ENCODE results near the gene SLC37A2. TPM values are rescaled to one million over a fixed set of nuclear protein-coding genes. Genes with fewer than 3 reads are reported as not detected.
A peak's percentile ranks its signal among the peaks of the same experiment; 100 is the strongest.

SLC37A2 gene
- total and polyA plus RNA-seq, 12 donors, result 15.3 to 389 (median 173) TPM

DNA sequence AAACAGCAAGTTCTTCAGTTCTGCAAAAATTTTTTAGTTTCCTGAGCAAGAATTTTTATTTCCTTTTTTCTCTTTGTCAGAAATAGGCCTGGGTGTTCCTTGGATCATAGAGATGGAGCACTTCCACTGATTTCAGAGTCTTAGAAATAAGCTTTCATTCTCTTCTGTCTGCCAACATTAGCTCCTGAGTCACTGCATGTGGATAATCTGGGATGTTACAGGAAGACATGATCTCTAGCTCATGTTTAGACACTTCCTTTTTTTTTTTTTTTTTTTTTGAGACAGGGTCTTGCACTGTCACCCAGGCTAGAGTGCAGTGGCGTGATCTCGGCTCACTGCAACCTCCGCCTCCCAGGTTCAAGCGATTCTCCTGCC, 61.5 kb downstream of the SLC37A2 start:
- H3K36me3 ChIP-seq (replicated peaks in 1 of 2), result no peaks in the 10 kb centered on the region
- no peaks in the 10 kb centered on the region for H3K9me3 ChIP-seq (replicated peaks in 1 of 3)
- WGBS, 4 donors, result 70 to 84% (median 83%) methylated on average over 4 of the region's 4 CpGs
- intact Hi-C loops (cut with DNase I), result no loop called here
- no peak for DNase-seq
- TF ChIP-seq, protein P1, sequence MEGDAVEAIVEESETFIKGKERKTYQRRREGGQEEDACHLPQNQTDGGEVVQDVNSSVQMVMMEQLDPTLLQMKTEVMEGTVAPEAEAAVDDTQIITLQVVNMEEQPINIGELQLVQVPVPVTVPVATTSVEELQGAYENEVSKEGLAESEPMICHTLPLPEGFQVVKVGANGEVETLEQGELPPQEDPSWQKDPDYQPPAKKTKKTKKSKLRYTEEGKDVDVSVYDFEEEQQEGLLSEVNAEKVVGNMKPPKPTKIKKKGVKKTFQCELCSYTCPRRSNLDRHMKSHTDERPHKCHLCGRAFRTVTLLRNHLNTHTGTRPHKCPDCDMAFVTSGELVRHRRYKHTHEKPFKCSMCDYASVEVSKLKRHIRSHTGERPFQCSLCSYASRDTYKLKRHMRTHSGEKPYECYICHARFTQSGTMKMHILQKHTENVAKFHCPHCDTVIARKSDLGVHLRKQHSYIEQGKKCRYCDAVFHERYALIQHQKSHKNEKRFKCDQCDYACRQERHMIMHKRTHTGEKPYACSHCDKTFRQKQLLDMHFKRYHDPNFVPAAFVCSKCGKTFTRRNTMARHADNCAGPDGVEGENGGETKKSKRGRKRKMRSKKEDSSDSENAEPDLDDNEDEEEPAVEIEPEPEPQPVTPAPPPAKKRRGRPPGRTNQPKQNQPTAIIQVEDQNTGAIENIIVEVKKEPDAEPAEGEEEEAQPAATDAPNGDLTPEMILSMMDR (IDR thresholded peaks at IDR 0.05), result no peak
- TF ChIP-seq POLR2A (IDR thresholded peaks at IDR 0.05), result no peak
- no peak overlapping the region for H3K4me3 ChIP-seq
- H3K4me1 ChIP-seq (replicated peaks in 1 of 2), result peaks cover 4 to 11% of the 10 kb centered on the region in 2 donors
- no peaks in the 10 kb centered on the region for H3K27me3 ChIP-seq
- H3K27ac ChIP-seq, result peak overlapping the region in 1 of 5 donors; percentile 29

DNA sequence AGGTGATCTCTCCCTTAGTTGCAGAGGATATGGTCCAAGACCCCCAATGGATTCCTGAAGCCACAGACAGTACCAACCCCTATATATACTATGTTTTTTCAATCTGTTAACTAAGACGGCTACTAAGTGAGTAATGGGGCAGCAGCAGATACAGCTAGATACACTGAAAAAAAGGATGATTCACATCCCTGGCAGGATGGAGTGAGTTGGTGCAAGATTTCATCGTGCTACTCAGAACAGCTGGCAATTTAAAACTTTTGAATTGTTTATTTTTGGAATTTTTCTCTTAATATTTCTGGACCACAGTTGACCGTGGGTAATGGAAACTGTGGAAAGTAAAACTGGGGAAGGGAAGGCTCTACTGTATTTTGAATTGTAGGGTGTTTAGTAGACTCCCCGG, 65.3 kb downstream of the SLC37A2 start:
- Histone ChIP-seq H3K27me3 (no peaks in the 10 kb centered on the region), H3K27ac (no peak overlapping the region), H3K4me3 (no peak overlapping the region), H3K36me3 (replicated peaks in 1 of 2) (no peaks in the 10 kb centered on the region), H3K9me3 (replicated peaks in 1 of 3) (no peaks in the 10 kb centered on the region), H3K4me1 (replicated peaks in 1 of 2) (peaks cover 4 to 11% of the 10 kb centered on the region in 2 donors)
- no peak for DNase-seq
- intact Hi-C loops (cut with DNase I), result no loop called here
- WGBS, 4 donors, result 61 to 69% (median 66%) methylated on average over 4 of the region's 4 CpGs
- no peak for TF ChIP-seq POLR2A (IDR thresholded peaks at IDR 0.05)
- TF ChIP-seq, protein P1 (IDR thresholded peaks at IDR 0.05), result no peak

DNA sequence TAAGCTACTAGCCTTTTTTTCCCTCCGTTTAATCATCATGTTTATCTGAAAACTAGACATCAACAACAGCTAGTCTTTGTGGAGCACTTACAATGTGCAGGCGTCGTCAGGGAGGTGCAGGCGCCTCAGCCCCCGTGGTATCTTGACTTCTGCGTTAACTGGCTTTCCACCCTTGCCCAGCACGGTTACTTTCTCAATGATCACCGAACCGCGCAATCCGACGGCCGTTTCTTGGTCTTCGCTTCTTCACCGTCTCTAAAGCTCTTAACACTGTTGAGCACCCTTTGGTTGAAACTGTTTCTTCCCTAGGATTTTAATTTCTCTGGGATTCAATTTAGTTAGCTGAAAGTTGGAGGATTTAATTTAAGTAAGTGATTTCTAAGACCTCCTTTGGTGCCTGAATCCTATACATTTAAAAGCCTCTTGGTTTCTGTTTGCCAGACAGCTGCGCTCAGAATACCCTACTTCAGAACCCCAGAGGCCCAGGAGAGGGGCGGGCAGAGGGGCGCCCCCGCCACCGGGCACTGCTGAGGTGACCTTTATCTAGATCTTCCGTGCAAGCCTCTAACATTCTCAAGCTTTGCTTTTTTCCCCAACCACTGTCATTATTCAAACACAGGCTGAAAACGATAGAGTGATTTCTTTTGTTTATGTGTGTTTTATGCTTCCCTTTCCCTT, 66.3 kb downstream of the SLC37A2 start:
- H3K27me3 ChIP-seq, result no peaks in the 10 kb centered on the region
- H3K4me3 ChIP-seq, result no peak overlapping the region
- WGBS, 4 donors, result 65 to 75% (median 70%) methylated on average over 22 of the region's 22 CpGs
- no peaks in the 10 kb centered on the region for H3K9me3 ChIP-seq (replicated peaks in 1 of 3)
- H3K36me3 ChIP-seq (replicated peaks in 1 of 2), result no peaks in the 10 kb centered on the region
- H3K27ac ChIP-seq, result no peak overlapping the region
- TF ChIP-seq POLR2A (IDR thresholded peaks at IDR 0.05), result no peak
- TF ChIP-seq, protein P1 (IDR thresholded peaks at IDR 0.05), result no peak
- intact Hi-C loops (cut with DNase I), result no loop called here
- H3K4me1 ChIP-seq (replicated peaks in 1 of 2), result peaks cover 0 to 1% of the 10 kb centered on the region in 2 donors
- no peak for DNase-seq

DNA sequence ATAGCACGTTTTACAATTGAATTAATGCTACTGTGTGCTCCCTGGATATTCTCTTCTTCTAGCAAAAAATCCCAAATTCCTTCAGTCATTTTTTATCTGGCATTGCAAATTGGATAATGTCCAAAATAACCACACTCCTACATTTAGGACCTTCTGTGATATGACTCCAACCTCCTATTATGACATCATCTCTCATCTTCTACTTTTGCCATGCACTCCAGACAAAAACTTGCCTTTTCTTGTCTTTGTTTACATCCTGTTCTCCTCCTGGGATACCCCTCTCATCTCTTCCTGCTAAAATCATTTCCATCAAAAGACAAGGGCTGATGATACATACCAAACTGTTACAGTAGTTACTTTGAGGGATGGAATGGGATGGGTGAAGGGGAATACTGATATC, 69.0 kb downstream of the SLC37A2 start:
- no peak for DNase-seq
- H3K36me3 ChIP-seq (replicated peaks in 1 of 2), result no peaks in the 10 kb centered on the region
- no peaks in the 10 kb centered on the region for H3K27me3 ChIP-seq
- H3K4me3 ChIP-seq, result no peak overlapping the region
- no peaks in the 10 kb centered on the region for H3K4me1 ChIP-seq (replicated peaks in 1 of 2)
- H3K9me3 ChIP-seq (replicated peaks in 1 of 3), result no peaks in the 10 kb centered on the region
- intact Hi-C loops (cut with DNase I), result no loop called here
- WGBS, 4 donors, result 52 to 73% (median 69%) methylated on average over 1 of the region's 1 CpG
- TF ChIP-seq, protein P1 (IDR thresholded peaks at IDR 0.05), result no peak
- TF ChIP-seq POLR2A (IDR thresholded peaks at IDR 0.05), result no peak
- no peak overlapping the region for H3K27ac ChIP-seq
